GM18909 (cell line): Measurements from ENCODE around the gene POTEG.
"Not testable (repeated sequence)": the region's sequence is repeated elsewhere in the genome, so short reads cannot be mapped to it uniquely, and the experiment has no call there.

Experiments used
- ATAC-seq: cut with Tn5 transposase; IDR thresholded peaks from one replicate; pipeline ENCODE4 v1.9.1; 2021; ENCODE audit warnings: mild to moderate bottlenecking; ENCODE audit not compliant: unreplicated experiment, poor library complexity

The POTEG gene

GRCh38 chr14:19434241-19434640 lies at the start of gene POTEG:
Gene POTEG, minus strand, starts transcription at chr14:19434341. Its CDS starts 52 bp downstream, at chr14:19434289.
- not testable (repeated sequence) for ATAC-seq

GRCh38 chr14:19482093-19482492 lies 48.0 kb upstream of the POTEG start:
- ATAC-seq = not testable (repeated sequence)

- ATAC-seq = not testable (repeated sequence)
Observed at GRCh38 chr14:19481421-19481820, 47.3 kb upstream of the POTEG start.

- not testable (repeated sequence) for ATAC-seq
Observed at GRCh38 chr14:19480491-19480890, 46.4 kb upstream of the POTEG start.

- not testable (repeated sequence) for ATAC-seq
Observed at GRCh38 chr14:19445761-19446160, 11.6 kb upstream of the POTEG start.

- not testable (repeated sequence) for ATAC-seq
Observed at GRCh38 chr14:19439826-19440225, 5.7 kb upstream of the POTEG start.

- not testable (repeated sequence) for ATAC-seq
Observed at GRCh38 chr14:19439219-19439618, 5.1 kb upstream of the POTEG start.

- ATAC-seq = not testable (repeated sequence)
Observed at GRCh38 chr14:19437126-19437443, 2.9 kb upstream of the POTEG start.

GRCh38 chr14:19436311-19437125 lies 2.4 kb upstream of the POTEG start:
- not testable (repeated sequence) for ATAC-seq

- not testable (repeated sequence) for ATAC-seq
Observed at GRCh38 chr14:19435852-19436251, 1.7 kb upstream of the POTEG start.

GRCh38 chr14:19434891-19435290 lies 750 bp upstream of the POTEG start:
- ATAC-seq = not testable (repeated sequence)

GRCh38 chr14:19433765-19434164 lies 376 bp downstream of the POTEG start:
- ATAC-seq = not testable (repeated sequence)

- not testable (repeated sequence) for ATAC-seq
Observed at GRCh38 chr14:19408519-19408918, 25.6 kb downstream of the POTEG start.

GRCh38 chr14:19402097-19402496 lies 32.0 kb downstream of the POTEG start:
- not testable (repeated sequence) for ATAC-seq

- not testable (repeated sequence) for ATAC-seq
Observed at GRCh38 chr14:19394727-19395126, 39.4 kb downstream of the POTEG start.

- ATAC-seq = not testable (repeated sequence)
Observed at GRCh38 chr14:19390230-19390629, 43.9 kb downstream of the POTEG start.

GRCh38 chr14:19388741-19389140 lies 45.4 kb downstream of the POTEG start:
- ATAC-seq = not testable (repeated sequence)

- not testable (repeated sequence) for ATAC-seq
Observed at GRCh38 chr14:19386996-19387395, 47.1 kb downstream of the POTEG start.

GRCh38 chr14:19386309-19386708 lies 47.8 kb downstream of the POTEG start:
- not testable (repeated sequence) for ATAC-seq

GRCh38 chr14:19384088-19384781 lies 49.9 kb downstream of the POTEG start:
- not testable (repeated sequence) for ATAC-seq

- not testable (repeated sequence) for ATAC-seq
Observed at GRCh38 chr14:19383008-19383584, 51.0 kb downstream of the POTEG start.
